ENCODE data around the gene SLC2A1.

The SLC2A1 gene

GRCh38 chr1:42958488-42959319 is at the start of gene SLC2A1:
Gene SLC2A1, minus strand, starts transcription at chr1:42958868. Its CDS starts 217 bp downstream, at chr1:42958651.
- DNase-seq (ENCODE audit: low read depth) = peak; percentile 96

GRCh38 chr1:43007377-43008114 is 48.9 kb upstream of the SLC2A1 start:
- no peak for DNase-seq (ENCODE audit: low read depth)

GRCh38 chr1:43005460-43006361 is 47.0 kb upstream of the SLC2A1 start:
- no peak for DNase-seq (ENCODE audit: low read depth)

GRCh38 chr1:43004587-43005459 is 46.2 kb upstream of the SLC2A1 start:
- no peak for DNase-seq (ENCODE audit: low read depth)

GRCh38 chr1:43002766-43003165 is 44.1 kb upstream of the SLC2A1 start:
- DNase-seq (ENCODE audit: low read depth) = no peak

GRCh38 chr1:43002116-43002515 is 43.4 kb upstream of the SLC2A1 start:
- no peak for DNase-seq (ENCODE audit: low read depth)

GRCh38 chr1:43001434-43001833 is 42.8 kb upstream of the SLC2A1 start:
- no peak for DNase-seq (ENCODE audit: low read depth)

- DNase-seq (ENCODE audit: low read depth) = no peak
Measured at GRCh38 chr1:43000271-43000670, 41.6 kb upstream of the SLC2A1 start.

GRCh38 chr1:42999308-42999707 is 40.6 kb upstream of the SLC2A1 start:
- DNase-seq (ENCODE audit: low read depth) = peak; percentile 18

- peak; percentile 11 for DNase-seq (ENCODE audit: low read depth)
Measured at GRCh38 chr1:42998386-42998785, 39.7 kb upstream of the SLC2A1 start.

- DNase-seq (ENCODE audit: low read depth) = no peak
Measured at GRCh38 chr1:42996384-42996970, 37.8 kb upstream of the SLC2A1 start.

- DNase-seq (ENCODE audit: low read depth) = no peak
Measured at GRCh38 chr1:42993502-42994136, 35.0 kb upstream of the SLC2A1 start.

- DNase-seq (ENCODE audit: low read depth) = no peak
Measured at GRCh38 chr1:42992054-42992571, 33.4 kb upstream of the SLC2A1 start.

- no peak for DNase-seq (ENCODE audit: low read depth)
Measured at GRCh38 chr1:42990757-42991346, 32.2 kb upstream of the SLC2A1 start.

GRCh38 chr1:42983693-42984092 is 25.0 kb upstream of the SLC2A1 start:
- DNase-seq (ENCODE audit: low read depth) = no peak

GRCh38 chr1:42983253-42983652 is 24.6 kb upstream of the SLC2A1 start:
- DNase-seq (ENCODE audit: low read depth) = no peak

GRCh38 chr1:42982641-42983040 is 24.0 kb upstream of the SLC2A1 start:
- DNase-seq (ENCODE audit: low read depth) = no peak

- no peak for DNase-seq (ENCODE audit: low read depth)
Measured at GRCh38 chr1:42981871-42982270, 23.2 kb upstream of the SLC2A1 start.

- DNase-seq (ENCODE audit: low read depth) = no peak
Measured at GRCh38 chr1:42981255-42981805, 22.7 kb upstream of the SLC2A1 start.
